HL-60/S4 (cell line): ENCODE results near the gene TJAP1.

Source experiments
- in situ Hi-C: fragments of 300-500 bp; cut with MboI; formaldehyde crosslinking; loops from 2 replicates; pipeline ENCODE4 v1.14.3; 2022; ENCODE audit warnings: low sequenced_read_pairs

TJAP1 gene

DNA sequence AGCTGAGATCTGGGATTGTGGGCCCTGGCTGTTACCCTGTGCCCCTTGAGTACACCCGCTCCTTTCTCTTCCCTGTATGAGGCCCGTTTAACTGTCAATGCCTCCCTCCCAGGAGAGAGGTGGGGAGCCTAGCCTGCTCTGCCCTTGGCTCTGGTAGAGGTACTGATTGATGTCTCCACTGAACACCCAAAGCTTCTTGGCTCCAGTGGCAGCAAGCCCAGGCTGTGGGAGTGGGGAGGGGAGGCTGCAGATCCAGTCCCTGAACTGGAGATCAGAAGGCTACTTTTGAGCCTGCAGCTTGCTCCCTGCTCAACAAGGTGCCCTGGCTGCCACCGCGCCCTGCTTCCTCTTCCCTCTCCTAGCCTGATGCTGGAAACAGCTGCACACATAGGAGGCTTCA, 25.3 kb downstream of the TJAP1 start:
- in situ Hi-C loops, result loop anchor here (10.0 kb wide), 1 partner anchor 248 kb away; no protein-coding TSS in a partner anchor

DNA sequence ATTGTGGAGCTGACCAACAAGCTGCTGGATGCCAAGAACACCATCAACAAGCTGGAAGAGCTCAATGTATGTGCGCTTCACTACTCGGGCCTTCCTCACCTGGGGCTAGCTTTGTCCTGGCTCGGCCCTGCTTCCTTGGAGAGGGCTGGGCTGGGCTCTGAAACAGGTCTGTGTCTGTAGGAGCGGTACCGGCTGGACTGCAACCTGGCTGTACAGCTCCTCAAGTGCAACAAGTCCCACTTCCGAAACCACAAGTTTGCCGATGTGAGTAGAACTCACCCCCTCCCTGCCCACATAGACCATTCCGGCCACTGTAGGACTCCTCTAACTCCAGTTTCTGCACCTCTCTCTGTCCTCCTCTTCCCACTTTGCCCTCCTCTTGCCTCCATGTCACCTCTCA, 26.1 kb downstream of the TJAP1 start:
- in situ Hi-C loops, result loop anchor here (10.0 kb wide), 1 partner anchor 249 kb away; no protein-coding TSS in a partner anchor

- in situ Hi-C loops, result loop anchor here (10.0 kb wide), 1 partner anchor 250 kb away; no protein-coding TSS in a partner anchor
These were observed 27.6 kb downstream of the TJAP1 start for GRCh38 chr6:43504756-43505593.

DNA sequence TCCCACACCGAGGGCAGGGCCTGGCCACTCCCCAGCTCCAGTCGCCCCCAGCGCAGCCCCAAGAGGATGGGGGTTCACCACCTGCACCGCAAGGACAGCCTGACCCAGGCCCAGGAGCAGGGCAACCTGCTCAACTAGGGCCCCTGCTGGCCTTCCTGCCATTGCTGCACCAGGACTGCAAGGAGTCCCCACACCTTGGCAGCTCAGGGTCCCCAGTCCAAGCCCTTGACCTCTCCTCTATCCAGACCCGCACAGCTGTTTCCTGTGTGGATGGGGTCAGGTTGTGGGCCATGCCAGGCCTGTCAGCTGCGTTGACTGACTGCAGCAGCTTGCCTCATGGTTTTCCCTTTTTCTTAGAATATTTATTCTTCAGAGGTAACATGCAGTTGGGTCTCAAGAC, 28.3 kb downstream of the TJAP1 start:
- in situ Hi-C loops, result loop anchor here (10.0 kb wide), 1 partner anchor 251 kb away; no protein-coding TSS in a partner anchor

DNA sequence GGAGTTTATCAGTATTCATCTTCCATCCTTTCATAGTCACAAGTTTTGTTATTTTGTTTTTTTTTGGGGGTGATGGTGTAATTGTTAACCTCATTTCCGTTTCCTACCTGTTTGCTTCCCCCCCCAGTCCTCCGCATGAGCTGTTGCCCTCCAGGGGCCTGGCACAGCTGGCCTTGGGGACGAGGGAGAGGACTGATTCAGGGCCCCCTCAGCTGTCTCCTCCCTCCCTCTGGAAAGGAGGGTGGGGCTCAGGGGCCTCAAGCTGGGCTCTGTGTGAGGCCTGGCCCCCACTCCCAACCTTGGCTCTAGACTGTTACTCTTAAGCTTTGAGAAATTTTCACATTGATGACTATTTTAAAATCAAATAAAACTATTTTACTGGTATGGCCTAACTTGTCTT, 28.8 kb downstream of the TJAP1 start:
- in situ Hi-C loops, result loop anchor here (10.0 kb wide), 1 partner anchor 251 kb away; no protein-coding TSS in a partner anchor

DNA sequence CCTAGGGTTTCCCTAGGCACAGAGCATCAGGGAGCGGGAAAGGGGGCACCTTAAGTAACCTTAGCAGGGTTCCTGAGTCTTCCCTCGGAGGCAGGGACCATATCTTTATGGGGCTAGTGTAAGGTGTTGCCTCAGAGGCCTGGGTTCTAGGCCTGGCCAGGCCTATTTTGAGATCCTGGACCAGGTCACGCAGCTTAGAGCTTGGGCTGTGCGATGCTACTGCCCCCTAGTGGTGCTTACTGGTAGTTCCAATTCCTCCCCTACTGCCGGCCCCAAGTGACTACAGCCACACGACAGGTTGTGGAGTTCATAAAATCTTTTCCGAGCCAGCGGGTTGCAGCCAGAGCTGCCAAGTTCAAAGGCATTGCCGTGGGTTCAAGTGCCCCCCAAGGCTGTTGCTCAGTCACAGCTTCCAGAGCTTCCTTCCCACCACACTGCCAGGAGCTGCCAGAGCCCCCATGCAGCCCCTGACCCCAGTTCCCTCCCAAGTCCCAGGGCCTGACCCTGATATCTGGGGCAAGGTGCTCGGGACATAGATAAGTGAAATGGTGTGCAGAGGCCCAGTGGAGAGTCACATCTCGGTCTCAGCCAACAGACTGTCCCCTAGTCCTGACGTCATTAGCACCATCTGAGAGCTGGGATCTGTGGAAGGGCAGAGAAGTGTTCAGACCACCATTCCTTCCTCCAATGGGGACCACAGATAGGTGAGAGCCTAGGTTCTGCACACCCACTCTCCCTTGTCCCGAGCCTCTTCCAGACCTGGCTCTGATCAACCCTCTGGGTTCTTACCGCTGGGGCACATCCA, 29.5 kb downstream of the TJAP1 start:
- in situ Hi-C loops, result loop anchor here (10.0 kb wide), 1 partner anchor 252 kb away; no protein-coding TSS in a partner anchor

DNA sequence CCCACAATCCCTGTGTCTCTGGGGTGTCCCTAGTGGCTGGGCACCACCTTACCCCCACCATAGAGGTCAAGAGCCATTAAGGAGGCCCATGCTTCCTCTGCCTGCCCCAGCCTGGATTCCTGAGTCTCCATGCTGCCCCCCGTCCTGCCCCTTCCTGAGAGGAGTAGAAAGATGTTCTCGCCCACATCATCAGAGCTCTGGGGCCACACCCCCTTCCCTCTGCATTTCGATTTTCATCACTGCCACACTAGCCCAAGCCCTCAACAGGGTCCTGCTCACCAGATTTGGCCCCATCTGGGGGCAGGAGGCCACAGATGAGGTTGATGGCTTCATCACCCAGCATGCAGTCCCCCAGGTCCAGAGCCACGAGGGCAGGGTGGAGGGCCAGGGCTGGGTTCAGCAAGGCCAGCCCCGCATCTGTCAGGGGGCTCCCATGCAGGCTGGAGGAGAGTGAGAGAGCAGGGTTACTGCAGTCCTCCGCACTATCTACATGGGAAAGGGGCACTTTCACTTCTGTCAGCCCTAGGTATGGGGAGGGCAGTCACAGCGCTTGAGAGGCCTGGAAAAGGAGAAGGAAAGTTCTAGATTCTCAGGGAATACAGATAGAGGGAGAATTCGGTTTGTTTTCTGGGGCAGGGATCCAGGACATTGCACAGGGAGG, 31.2 kb downstream of the TJAP1 start:
- in situ Hi-C loops, result loop anchor here (10.0 kb wide), 1 partner anchor 254 kb away; no protein-coding TSS in a partner anchor

- in situ Hi-C loops, result loop anchor here (10.0 kb wide), 1 partner anchor 255 kb away; no protein-coding TSS in a partner anchor
These were observed 32.0 kb downstream of the TJAP1 start for GRCh38 chr6:43509142-43509983.

- in situ Hi-C loops, result loop anchor here (10.0 kb wide), 1 partner anchor 255 kb away; no protein-coding TSS in a partner anchor
These were observed 32.8 kb downstream of the TJAP1 start, which contains the start of gene LRRC73 for GRCh38 chr6:43509984-43510826. Gene LRRC73, minus strand, starts transcription at chr6:43510346. Its CDS starts 561 bp downstream, at chr6:43509785.

DNA sequence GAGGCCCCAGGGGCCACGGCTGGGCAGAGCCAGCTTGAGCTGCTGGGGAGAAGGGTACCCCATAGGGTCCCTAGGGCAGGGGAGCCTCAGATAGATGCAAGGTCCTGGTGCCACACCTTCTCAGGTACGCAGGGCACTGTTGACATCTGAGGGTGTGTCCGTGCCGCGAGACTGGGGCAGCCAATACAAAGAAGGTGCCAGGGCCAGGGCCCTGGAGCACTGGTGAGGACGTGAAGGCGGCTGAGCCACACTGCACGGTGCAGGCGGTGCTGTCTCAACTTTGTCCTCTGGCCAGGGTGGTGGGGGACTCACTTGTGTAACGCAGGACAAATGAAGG, 33.4 kb downstream of the TJAP1 start:
- in situ Hi-C loops, result no loop called here

DNA sequence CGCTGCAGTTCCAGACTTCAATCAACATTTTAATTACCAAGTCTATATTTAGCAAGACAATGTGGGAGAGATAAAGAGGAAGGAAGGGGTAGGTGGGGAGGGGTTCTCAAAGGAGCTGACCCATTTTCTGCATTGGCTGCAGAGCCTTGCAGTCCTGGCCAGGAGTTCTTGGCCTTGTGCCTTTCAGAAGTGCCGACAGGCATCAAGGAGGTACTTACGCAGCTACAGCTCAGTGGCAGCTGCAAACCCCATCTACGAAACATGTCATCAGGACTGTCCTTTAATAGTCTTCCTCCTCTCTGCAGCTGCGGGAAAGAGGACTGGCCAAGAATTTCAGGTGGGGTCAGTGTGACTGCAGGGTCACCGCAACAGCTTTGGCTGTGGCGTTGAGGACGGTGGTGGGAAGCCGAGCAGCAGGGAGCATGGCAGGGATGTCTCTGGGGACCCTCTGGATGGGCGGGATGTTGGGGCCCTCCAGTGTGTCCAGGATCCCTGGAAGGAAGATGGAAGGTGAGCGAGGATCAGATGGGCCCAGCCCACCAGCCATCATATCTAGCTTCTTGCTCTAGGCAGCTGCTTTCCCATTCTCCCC, 34.5 kb downstream of the TJAP1 start:
- in situ Hi-C loops, result no loop called here

- in situ Hi-C loops, result no loop called here
These were observed 38.4 kb downstream of the TJAP1 start for GRCh38 chr6:43515808-43516207.

DNA sequence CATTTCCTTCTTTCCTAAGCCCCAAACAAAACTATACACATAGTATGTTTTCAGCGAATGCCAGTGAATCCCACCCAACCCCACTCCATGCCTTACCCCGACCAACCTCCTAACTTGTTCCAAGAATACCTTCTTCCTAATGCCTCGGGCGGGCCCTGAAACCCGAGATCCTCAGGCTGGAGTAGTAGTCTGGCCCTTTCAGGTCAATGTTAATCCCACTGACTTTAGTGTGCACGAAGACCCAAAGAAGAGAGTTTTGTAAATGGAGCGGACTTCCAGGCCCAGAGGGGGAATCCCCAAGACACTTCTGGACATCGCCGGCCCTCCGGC, 39.0 kb downstream of the TJAP1 start:
- in situ Hi-C loops, result no loop called here

DNA sequence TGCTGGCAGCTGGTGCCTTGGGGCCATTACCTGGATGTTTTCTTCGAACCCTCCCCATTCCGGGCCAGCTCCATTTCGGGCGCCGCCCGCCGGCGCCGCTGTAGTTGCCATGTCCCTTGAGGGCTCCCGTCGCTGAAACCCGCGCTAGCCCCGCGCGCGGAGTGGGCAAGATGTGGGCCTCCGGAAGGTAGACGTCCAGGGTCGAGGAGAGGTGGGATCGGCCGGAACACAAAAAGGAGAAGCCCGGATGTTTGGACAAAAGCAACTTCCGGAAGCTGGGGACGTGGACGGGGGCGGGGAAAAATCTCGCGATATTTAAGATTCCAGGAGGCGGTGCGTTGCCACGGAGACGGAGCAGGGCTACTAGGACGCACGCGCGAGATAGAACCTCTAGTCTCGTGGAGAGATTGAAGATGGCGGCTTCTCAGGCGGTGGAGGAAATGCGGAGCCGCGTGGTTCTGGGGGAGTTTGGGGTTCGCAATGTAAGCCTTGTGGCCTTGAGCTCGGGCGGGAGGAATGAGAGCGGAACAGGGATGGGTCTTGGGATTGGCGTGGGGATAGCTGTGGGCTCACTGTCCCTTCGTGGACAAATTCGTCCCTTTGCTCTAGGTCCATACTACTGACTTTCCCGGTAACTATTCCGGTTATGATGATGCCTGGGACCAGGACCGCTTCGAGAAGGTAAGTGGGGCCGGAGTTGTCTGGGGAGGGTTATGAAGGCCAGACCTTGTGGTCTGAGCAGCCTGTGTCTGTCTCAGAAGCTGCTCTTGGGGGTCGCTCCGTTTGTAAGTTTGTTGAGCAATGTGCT, 39.5 kb downstream of the TJAP1 start, which contains the start of the genes POLR1C and YIPF3:
POLR1C (plus strand) TSS at position 393 of the 808 bp plus-strand sequence; CDS start at position 414, 21 bp downstream.
YIPF3 (minus strand) TSS at position 230 of the 808 bp plus-strand sequence; CDS start at position 111, 119 bp downstream.
- in situ Hi-C loops, result no loop called here

DNA sequence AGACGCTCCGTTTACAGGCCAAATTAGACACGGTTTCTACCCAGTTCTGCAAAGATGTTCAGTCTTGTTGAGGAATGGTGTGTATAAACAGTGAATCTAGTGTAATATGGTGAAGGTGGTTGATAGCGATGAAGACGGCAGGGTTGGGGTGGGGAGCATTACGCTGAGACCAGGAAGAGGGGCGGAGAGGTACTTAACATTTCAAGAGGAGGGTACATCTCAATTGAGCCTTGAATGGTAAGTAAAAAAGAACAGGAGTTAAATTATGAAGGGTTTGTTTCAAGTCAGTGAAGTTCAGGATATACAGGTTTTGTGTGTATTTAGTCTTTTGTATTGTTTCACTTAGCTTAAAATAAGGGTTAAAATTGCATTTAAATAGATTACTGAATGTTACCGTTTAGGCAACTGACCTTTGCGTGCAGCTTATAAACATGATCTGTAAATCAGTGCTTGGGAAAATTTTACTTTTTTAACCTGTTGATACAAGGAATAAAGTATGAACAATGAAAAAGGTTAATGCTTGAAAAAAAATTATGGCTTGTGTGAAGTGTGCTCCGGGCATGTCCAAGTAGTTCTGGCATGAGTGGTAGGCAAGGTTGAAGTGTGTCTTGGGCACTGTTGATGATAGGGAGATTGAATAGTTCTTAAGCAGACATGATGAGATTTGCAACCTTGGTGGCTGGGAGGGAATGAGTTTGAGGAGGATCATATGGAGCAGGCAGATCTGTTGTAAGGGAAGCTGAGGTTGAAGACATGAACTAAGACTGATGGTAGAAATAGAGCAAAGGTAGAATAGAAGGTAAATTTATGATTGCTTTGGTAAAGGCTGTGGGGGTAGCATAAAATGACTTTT, 40.4 kb downstream of the TJAP1 start:
- in situ Hi-C loops, result no loop called here

DNA sequence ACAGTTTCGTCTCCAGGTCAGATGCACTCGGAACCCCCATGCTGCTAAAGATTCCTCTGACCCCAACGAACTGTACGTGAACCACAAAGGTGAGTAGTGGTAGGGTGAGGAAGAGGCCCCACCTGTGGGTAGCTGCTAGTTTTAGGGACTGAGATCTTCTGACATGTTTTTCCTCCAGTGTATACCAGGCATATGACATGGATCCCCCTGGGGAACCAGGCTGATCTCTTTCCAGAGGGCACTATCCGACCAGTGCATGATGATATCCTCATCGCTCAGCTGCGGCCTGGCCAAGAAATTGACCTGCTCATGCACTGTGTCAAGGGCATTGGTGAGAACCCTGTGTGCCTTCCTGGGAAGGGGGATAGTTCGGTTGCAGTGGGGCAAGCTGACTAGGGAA, 42.7 kb downstream of the TJAP1 start:
- in situ Hi-C loops, result no loop called here

DNA sequence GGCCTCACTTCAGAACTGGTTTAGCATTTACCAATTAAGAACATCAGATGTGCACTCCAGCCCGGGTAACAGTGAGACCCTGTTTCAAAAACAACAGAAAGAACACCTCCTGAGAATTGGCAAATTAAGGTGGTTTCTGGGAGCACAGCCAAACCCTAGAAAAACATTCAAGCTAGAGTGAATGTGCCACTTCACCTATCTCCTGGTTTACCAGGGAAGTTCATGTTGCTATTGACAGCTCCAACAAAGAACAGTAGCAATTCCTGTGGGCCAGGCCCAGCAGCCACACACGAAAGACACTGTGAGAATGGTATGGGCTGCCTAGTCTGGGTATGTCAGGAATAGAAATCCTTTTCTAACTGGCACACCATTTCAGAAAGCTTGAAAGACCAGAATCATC, 44.5 kb downstream of the TJAP1 start:
- in situ Hi-C loops, result no loop called here
